ENCODE measurements around the gene BCAN.

DNA sequence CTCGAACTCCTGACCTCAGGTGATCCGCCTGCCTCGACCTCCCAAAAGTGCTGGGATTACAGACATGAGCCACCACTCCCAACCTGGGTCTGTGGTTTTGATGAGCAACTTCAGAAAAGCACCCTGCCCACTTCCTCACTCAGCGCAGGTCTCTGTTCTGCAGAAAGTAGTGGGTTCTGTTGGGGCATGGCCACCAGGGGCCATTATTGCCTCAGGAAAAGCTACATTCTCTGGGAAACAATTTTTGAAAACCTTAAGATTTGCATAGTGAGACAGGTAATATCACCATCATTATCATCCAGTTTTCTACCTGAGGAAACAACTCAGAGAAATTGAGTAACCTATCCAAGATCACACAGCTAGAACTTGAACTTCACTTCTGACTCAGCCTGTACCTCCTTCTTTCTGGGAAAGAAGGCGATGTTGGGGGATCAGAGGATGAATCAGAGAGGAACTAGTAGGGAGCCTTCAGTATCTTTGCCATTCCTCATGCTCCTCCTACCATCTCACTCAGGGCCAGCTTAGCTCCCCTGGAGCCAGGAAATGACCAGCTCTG lies 42.4 kb downstream of the BCAN start:
- TF ChIP-seq TAF1 (IDR thresholded peaks at IDR 0.05; ENCODE audit: borderline replicate concordance, insufficient read depth, low read length), result no peak
- TF ChIP-seq, protein P1, sequence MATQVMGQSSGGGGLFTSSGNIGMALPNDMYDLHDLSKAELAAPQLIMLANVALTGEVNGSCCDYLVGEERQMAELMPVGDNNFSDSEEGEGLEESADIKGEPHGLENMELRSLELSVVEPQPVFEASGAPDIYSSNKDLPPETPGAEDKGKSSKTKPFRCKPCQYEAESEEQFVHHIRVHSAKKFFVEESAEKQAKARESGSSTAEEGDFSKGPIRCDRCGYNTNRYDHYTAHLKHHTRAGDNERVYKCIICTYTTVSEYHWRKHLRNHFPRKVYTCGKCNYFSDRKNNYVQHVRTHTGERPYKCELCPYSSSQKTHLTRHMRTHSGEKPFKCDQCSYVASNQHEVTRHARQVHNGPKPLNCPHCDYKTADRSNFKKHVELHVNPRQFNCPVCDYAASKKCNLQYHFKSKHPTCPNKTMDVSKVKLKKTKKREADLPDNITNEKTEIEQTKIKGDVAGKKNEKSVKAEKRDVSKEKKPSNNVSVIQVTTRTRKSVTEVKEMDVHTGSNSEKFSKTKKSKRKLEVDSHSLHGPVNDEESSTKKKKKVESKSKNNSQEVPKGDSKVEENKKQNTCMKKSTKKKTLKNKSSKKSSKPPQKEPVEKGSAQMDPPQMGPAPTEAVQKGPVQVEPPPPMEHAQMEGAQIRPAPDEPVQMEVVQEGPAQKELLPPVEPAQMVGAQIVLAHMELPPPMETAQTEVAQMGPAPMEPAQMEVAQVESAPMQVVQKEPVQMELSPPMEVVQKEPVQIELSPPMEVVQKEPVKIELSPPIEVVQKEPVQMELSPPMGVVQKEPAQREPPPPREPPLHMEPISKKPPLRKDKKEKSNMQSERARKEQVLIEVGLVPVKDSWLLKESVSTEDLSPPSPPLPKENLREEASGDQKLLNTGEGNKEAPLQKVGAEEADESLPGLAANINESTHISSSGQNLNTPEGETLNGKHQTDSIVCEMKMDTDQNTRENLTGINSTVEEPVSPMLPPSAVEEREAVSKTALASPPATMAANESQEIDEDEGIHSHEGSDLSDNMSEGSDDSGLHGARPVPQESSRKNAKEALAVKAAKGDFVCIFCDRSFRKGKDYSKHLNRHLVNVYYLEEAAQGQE (IDR thresholded peaks at IDR 0.05; ENCODE audit: insufficient read depth in 1 of 2, low read depth in 2 of 2, low read length in 2 of 2), result no peak
